ENCODE measurements around the gene ZNF212.

Gene ZNF212

DNA sequence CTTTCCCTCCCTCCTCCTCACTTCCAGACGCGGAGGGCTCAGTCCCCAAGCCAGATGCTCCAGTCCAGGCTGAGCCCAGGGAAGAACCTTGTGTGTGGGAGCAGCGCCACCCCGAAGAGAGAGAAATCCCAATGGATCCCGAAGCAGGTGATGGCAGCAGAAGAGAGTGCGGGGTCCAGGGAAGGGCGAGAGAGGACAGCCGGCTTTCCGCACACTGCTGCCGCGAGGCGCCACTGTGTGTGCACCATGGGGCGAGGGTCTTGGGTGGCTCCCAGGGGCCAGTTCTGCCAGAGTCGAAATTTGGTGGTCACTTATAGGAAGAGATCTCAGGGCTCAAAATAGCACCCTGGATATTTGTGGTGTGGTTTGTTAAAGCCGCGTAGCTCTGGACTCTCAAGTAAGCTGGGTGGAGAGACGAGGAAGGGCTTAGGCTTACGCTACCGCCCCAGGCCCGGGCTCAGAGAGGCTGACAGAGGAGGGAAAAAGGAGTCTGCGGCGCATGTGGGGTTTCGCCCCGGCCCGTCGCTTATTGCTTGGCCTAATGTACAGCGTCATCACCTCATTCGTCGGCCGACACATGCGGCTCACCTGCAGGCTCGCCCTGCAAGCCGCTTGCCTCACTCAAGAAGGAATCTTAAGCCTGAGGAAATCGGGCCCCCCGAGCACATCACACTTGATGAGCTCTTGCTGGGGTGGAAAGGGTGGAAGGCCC lies 32.0 kb upstream of the ZNF212 start:
- H3K4me3 ChIP-seq (ENCODE audit: low read depth, low read length), result no peak overlapping the region
- H3K27ac ChIP-seq (ENCODE audit: extremely low read depth, low read depth, low read length), result no peak overlapping the region
- peaks cover 26 to 92% of the 10 kb centered on the region in 2 experiments for H3K36me3 ChIP-seq (ENCODE audit: control insufficient read depth in 2 of 2, insufficient read depth in 1 of 2, low read length in 2 of 2)
- TF ChIP-seq ZNF521 (tag by site-specific recombination; IDR thresholded peaks at IDR 0.05), result no peak
- TF ChIP-seq SCRT1 (tag by site-specific recombination; IDR thresholded peaks at IDR 0.05; ENCODE audit: borderline replicate concordance), result no peak
- CTCF ChIA-PET, result interaction anchor here (0.6 to 0.8 kb wide), 2 partner anchors 25 to 53 kb away, joined by 3 read pairs; no protein-coding TSS in a partner anchor
- H3K4me1 ChIP-seq (ENCODE audit: control insufficient read depth, insufficient read depth, low read length), result no peaks in the 10 kb centered on the region
- POLR2A ChIA-PET, result no interaction called here
- H3K9me3 ChIP-seq (ENCODE audit: control insufficient read depth, insufficient read depth, low read depth, low read length), result no peaks in the 10 kb centered on the region

GRCh38 chr7:149209518-149210269 lies 29.8 kb upstream of the ZNF212 start:
- Histone ChIP-seq H3K4me3 (ENCODE audit: low read depth, low read length) (no peak overlapping the region), H3K4me1 (ENCODE audit: control insufficient read depth, insufficient read depth, low read length) (no peaks in the 10 kb centered on the region), H3K36me3 (ENCODE audit: control insufficient read depth in 2 of 2, insufficient read depth in 1 of 2, low read length in 2 of 2) (peaks cover 29 to 92% of the 10 kb centered on the region in 2 experiments), H3K27ac (ENCODE audit: extremely low read depth, low read depth, low read length) (no peak overlapping the region), H3K9me3 (ENCODE audit: control insufficient read depth, insufficient read depth, low read depth, low read length) (no peaks in the 10 kb centered on the region)
- ChIA-PET POLR2A (no interaction called here), CTCF (interaction anchor here (0.7 to 1.2 kb wide), 6 partner anchors 9 to 212 kb away, joined by 3 to 5 read pairs (median 4); no protein-coding TSS in a partner anchor)
- no peak for TF ChIP-seq ZNF121 (tag by site-specific recombination; IDR thresholded peaks at IDR 0.05)
- TF ChIP-seq, protein P1, sequence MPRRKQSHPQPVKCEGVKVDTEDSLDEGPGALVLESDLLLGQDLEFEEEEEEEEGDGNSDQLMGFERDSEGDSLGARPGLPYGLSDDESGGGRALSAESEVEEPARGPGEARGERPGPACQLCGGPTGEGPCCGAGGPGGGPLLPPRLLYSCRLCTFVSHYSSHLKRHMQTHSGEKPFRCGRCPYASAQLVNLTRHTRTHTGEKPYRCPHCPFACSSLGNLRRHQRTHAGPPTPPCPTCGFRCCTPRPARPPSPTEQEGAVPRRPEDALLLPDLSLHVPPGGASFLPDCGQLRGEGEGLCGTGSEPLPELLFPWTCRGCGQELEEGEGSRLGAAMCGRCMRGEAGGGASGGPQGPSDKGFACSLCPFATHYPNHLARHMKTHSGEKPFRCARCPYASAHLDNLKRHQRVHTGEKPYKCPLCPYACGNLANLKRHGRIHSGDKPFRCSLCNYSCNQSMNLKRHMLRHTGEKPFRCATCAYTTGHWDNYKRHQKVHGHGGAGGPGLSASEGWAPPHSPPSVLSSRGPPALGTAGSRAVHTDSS (tag by site-specific recombination; IDR thresholded peaks at IDR 0.05), result no peak
- no peak for TF ChIP-seq ZNF404 (tag by site-specific recombination; IDR thresholded peaks at IDR 0.05)
- no peak for TF ChIP-seq PRDM1 (tag by site-specific recombination; IDR thresholded peaks at IDR 0.05)
- TF ChIP-seq ZNF518A (tag by site-specific recombination; conservative IDR thresholded peaks at IDR 0.05; ENCODE audit: low read depth), result no peak
- no peak for TF ChIP-seq KLF1 (tag by site-specific recombination; IDR thresholded peaks at IDR 0.05)
- TF ChIP-seq ZNF416 (tag by site-specific recombination; IDR thresholded peaks at IDR 0.05), result no peak
- TF ChIP-seq, protein P2, sequence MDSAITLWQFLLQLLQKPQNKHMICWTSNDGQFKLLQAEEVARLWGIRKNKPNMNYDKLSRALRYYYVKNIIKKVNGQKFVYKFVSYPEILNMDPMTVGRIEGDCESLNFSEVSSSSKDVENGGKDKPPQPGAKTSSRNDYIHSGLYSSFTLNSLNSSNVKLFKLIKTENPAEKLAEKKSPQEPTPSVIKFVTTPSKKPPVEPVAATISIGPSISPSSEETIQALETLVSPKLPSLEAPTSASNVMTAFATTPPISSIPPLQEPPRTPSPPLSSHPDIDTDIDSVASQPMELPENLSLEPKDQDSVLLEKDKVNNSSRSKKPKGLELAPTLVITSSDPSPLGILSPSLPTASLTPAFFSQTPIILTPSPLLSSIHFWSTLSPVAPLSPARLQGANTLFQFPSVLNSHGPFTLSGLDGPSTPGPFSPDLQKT (IDR thresholded peaks at IDR 0.05; ENCODE audit: borderline replicate concordance, low read depth, low read length), result no peak
- TF ChIP-seq ZNF488 (tag by site-specific recombination; IDR thresholded peaks at IDR 0.05), result no peak
- TF ChIP-seq ZNF292 (tag by site-specific recombination; IDR thresholded peaks at IDR 0.05; ENCODE audit: borderline replicate concordance, low read depth), result no peak
- TF ChIP-seq BCL11B (tag by site-specific recombination; IDR thresholded peaks at IDR 0.05; ENCODE audit: low read depth), result no peak
- TF ChIP-seq ZNF830 (tag by site-specific recombination; IDR thresholded peaks at IDR 0.05; ENCODE audit: low read depth), result no peak
- no peak for TF ChIP-seq ZNF596 (tag by site-specific recombination; IDR thresholded peaks at IDR 0.05)
- peak; percentile 33; the same call in 1 of the 2 replicates for TF ChIP-seq CTCF (tag by site-specific recombination; IDR thresholded peaks at IDR 0.05)
- no peak for TF ChIP-seq ZNF155 (tag by site-specific recombination; IDR thresholded peaks at IDR 0.05)
- TF ChIP-seq ZNF302 (tag by site-specific recombination; IDR thresholded peaks at IDR 0.05; ENCODE audit: low read depth), result no peak
- no peak for TF ChIP-seq MYNN (tag by site-specific recombination; IDR thresholded peaks at IDR 0.05; ENCODE audit: borderline replicate concordance)
- peak; percentile 17; the same call in 1 of the 2 replicates for TF ChIP-seq ZNF654 (tag by site-specific recombination; IDR thresholded peaks at IDR 0.05; ENCODE audit: low read depth)
- peak; percentile 40; the same call in 1 of the 2 replicates for TF ChIP-seq ZNF660 (tag by site-specific recombination; IDR thresholded peaks at IDR 0.05)
- no peak for TF ChIP-seq ZNF423 (tag by site-specific recombination; IDR thresholded peaks at IDR 0.05)
- TF ChIP-seq ZNF311 (tag by site-specific recombination; IDR thresholded peaks at IDR 0.05; ENCODE audit: borderline replicate concordance), result no peak

Measured in HEK293 (cell line).